Neural cell (in vitro differentiated cells): ENCODE measurements around the gene PNPLA5. TPM values are rescaled to one million over a fixed set of nuclear protein-coding genes. Genes with fewer than 3 reads are reported as not detected.

Experiments
- H2AFZ ChIP-seq: fragments of 200-600, 300-800 bp; sonication (generic), shearing (Covaris generic); 2 replicates; pipeline ENCODE4 v1.6.0; 2014; ENCODE audit warnings: low read depth, mild to moderate bottlenecking, antibody characterized with exemption, low read length, moderate library complexity
- H3F3A ChIP-seq: fragments of 200-600 bp; shearing (Covaris generic); 2 replicates; pipeline ENCODE4 v1.6.1; 2016; ENCODE audit warnings: mild to moderate bottlenecking, moderate library complexity, mixed read lengths, antibody characterized with exemption, low read length; ENCODE audit not compliant: insufficient read depth, poor library complexity, severe bottlenecking
- H3K27ac ChIP-seq: fragments of 200-600, 300-800 bp; sonication (generic), shearing (Covaris generic); 2 replicates; pipeline ENCODE4 v1.5.1; 2014; ENCODE audit warnings: mild to moderate bottlenecking, low read length, moderate library complexity
- H3K27me3 ChIP-seq: fragments of 300-800, 200-600 bp; sonication (generic), shearing (Covaris generic); 2 replicates; pipeline ENCODE4 v1.6.0; 2014; ENCODE audit warnings: mild to moderate bottlenecking, low read depth, low read length, moderate library complexity; ENCODE audit not compliant: insufficient read depth
- H3K36me3 ChIP-seq: fragments of 300-800, 200-600 bp; sonication (generic), shearing (Covaris generic); 2 replicates; pipeline ENCODE4 v1.5.1; 2014; ENCODE audit warnings: mild to moderate bottlenecking, antibody characterized with exemption, low read length, moderate library complexity; ENCODE audit not compliant: insufficient read depth
- H3K4me2 ChIP-seq: fragments of 300-800, 200-600 bp; sonication (generic), shearing (Covaris generic); 2 replicates; pipeline ENCODE4 v1.6.0; 2014; ENCODE audit warnings: mild to moderate bottlenecking, low read length
- H3K4me3 ChIP-seq: fragments of 300-800, 200-600 bp; sonication (generic), shearing (Covaris generic); 2 replicates; pipeline ENCODE4 v1.5.1; 2014; ENCODE audit warnings: mild to moderate bottlenecking, low read length, moderate library complexity
- H3K79me2 ChIP-seq: fragments of 200-600 bp; shearing (Covaris generic); replicated peaks from 2 replicates; pipeline ENCODE4 v1.6.0; 2014; ENCODE audit warnings: mild to moderate bottlenecking, low read length, moderate library complexity; ENCODE audit not compliant: insufficient read depth
- H3K9ac ChIP-seq: fragments of 300-800, 200-600 bp; sonication (generic), shearing (Covaris generic); 2 replicates; pipeline ENCODE4 v1.6.1; 2016; ENCODE audit warnings: mild to moderate bottlenecking, low read length, mixed read lengths
- H3K9me2 ChIP-seq: fragments of 200-600 bp; shearing (Covaris generic); 2 replicates; pipeline ENCODE4 v1.6.1; 2016; ENCODE audit warnings: mild to moderate bottlenecking, low read length, mixed read lengths; ENCODE audit not compliant: insufficient read depth
- H3K9me3 ChIP-seq: fragments of 200-600, 300-800 bp; sonication (generic), shearing (Covaris generic); 2 replicates; pipeline ENCODE4 v1.6.1; 2016; ENCODE audit warnings: mild to moderate bottlenecking, mixed run types, low read length, moderate library complexity, mixed read lengths
- H4K20me1 ChIP-seq: fragments of 200-600 bp; shearing (Covaris generic); 2 replicates; pipeline ENCODE4 v1.6.1; 2016; ENCODE audit warnings: mild to moderate bottlenecking, mixed run types; ENCODE audit not compliant: insufficient read depth
- EP300 ChIP-seq: fragments of 450-650 bp; conservative IDR thresholded peaks from 2 replicates; pipeline ENCODE4 v1.6.1; 2014; ENCODE audit warnings: antibody characterized with exemption, mild to moderate bottlenecking, moderate library complexity; ENCODE audit not compliant: poor library complexity, severe bottlenecking
- EZH2 ChIP-seq: fragments of 200-600, 300-800 bp; shearing (Covaris generic), sonication (generic); IDR thresholded peaks from 2 replicates; pipeline ENCODE4 v1.6.1; 2014; ENCODE audit warnings: antibody characterized with exemption, low read length, borderline replicate concordance, mild to moderate bottlenecking; ENCODE audit not compliant: insufficient read depth, poor library complexity, severe bottlenecking
- MXI1 ChIP-seq: fragments of 450-650 bp; conservative IDR thresholded peaks from 2 replicates; pipeline ENCODE4 v1.6.1; 2014; ENCODE audit warnings: antibody characterized with exemption, mild to moderate bottlenecking; ENCODE audit not compliant: poor library complexity, severe bottlenecking
- POLR2AphosphoS5 ChIP-seq: IDR thresholded peaks from 2 replicates; pipeline ENCODE4 v1.6.1; 2012
- RAD21 ChIP-seq: fragments of 450-650 bp; conservative IDR thresholded peaks from 2 replicates; pipeline ENCODE4 v1.6.1; 2014; ENCODE audit warnings: antibody characterized with exemption, mild to moderate bottlenecking, moderate library complexity
- SMC3 ChIP-seq: fragments of 450-650 bp; conservative IDR thresholded peaks from 2 replicates; pipeline ENCODE4 v1.6.1; 2014; ENCODE audit warnings: antibody characterized with exemption, mild to moderate bottlenecking, moderate library complexity; ENCODE audit not compliant: poor library complexity
- polyA plus RNA-seq: library from polyadenylated mRNA; depleted of rRNA; stranded (reverse); fragments of >200 nt; gene quantifications from 2 replicates; pipeline ENCODE4 v1.2.3, GENCODE V29; 2014
- TF ChIP-seq, protein P1 (sequence below): IDR thresholded peaks from 2 replicates; pipeline ENCODE4 v1.6.1; 2012; ENCODE audit warnings: borderline replicate concordance
- TF ChIP-seq, protein P2 (sequence below): fragments of 450-650 bp; IDR thresholded peaks from 2 replicates; pipeline ENCODE4 v1.5.1; 2014; ENCODE audit warnings: antibody characterized with exemption, mild to moderate bottlenecking, moderate library complexity; ENCODE audit not compliant: poor library complexity, severe bottlenecking

Gene PNPLA5
- polyA plus RNA-seq, 1 donor from 2014 or later = not detected

DNA sequence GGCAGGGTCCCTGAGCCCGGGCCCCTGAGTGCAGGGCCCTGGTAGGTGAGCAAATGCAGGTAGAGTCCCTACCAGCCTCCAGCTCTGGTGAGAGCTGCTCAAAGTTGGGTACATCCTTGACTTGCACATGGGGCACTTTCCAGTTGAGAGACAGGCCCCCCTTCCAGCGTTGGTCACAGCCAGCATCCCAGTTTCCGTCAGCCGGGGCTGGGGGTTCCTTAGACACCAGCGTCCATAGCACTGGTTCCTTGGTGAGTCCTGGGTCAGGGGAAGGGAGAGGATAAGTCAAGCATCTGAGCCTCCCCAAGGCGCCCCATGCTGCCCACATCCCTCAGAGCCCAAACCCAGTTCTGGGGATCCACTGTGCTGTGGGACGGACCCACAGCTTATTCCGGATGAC, 5.6 kb downstream of the PNPLA5 start:
- Histone ChIP-seq H3K4me3 (no peak overlapping the region), H3K27ac (no peak overlapping the region), H3K9ac (no peak overlapping the region), H2AFZ (no peak overlapping the region), H3K79me2 (no peaks in the 10 kb centered on the region), H4K20me1 (no peaks in the 10 kb centered on the region), H3F3A (no peaks in the 10 kb centered on the region), H3K27me3 (peaks cover 24% of the 10 kb centered on the region), H3K9me2 (no peaks in the 10 kb centered on the region), H3K4me2 (no peak overlapping the region), H3K36me3 (no peaks in the 10 kb centered on the region), H3K9me3 (no peaks in the 10 kb centered on the region)
- TF ChIP-seq POLR2AphosphoS5 = no peak
- TF ChIP-seq, protein P1, sequence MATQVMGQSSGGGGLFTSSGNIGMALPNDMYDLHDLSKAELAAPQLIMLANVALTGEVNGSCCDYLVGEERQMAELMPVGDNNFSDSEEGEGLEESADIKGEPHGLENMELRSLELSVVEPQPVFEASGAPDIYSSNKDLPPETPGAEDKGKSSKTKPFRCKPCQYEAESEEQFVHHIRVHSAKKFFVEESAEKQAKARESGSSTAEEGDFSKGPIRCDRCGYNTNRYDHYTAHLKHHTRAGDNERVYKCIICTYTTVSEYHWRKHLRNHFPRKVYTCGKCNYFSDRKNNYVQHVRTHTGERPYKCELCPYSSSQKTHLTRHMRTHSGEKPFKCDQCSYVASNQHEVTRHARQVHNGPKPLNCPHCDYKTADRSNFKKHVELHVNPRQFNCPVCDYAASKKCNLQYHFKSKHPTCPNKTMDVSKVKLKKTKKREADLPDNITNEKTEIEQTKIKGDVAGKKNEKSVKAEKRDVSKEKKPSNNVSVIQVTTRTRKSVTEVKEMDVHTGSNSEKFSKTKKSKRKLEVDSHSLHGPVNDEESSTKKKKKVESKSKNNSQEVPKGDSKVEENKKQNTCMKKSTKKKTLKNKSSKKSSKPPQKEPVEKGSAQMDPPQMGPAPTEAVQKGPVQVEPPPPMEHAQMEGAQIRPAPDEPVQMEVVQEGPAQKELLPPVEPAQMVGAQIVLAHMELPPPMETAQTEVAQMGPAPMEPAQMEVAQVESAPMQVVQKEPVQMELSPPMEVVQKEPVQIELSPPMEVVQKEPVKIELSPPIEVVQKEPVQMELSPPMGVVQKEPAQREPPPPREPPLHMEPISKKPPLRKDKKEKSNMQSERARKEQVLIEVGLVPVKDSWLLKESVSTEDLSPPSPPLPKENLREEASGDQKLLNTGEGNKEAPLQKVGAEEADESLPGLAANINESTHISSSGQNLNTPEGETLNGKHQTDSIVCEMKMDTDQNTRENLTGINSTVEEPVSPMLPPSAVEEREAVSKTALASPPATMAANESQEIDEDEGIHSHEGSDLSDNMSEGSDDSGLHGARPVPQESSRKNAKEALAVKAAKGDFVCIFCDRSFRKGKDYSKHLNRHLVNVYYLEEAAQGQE = no peak

DNA sequence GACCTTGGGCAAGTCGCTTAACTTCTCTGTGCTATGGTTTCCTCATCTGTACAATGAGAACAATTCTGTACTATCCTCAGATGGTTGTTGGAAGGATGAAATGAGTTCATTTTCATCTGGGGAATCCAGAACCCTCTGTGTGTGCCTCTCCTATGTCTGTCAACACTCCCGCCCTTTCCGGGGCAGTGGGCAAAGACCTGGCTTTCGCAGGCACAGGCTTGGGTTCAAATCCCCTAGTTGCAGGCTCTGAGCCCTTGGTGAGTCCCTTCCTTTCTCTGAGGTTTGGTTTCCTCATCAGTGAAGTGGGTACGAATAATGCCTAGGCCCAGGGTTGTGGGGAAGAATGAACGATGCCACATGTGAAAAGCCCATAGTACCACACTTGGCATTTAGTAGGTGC, 6.0 kb downstream of the PNPLA5 start:
- no peak overlapping the region for H3K27ac ChIP-seq
- H2AFZ ChIP-seq = no peak overlapping the region
- H3K9me2 ChIP-seq = no peaks in the 10 kb centered on the region
- no peaks in the 10 kb centered on the region for H3K36me3 ChIP-seq
- H3K79me2 ChIP-seq = no peaks in the 10 kb centered on the region
- no peak overlapping the region for H3K9ac ChIP-seq
- no peak overlapping the region for H3K4me3 ChIP-seq
- no peaks in the 10 kb centered on the region for H3K9me3 ChIP-seq
- H3F3A ChIP-seq = no peaks in the 10 kb centered on the region
- no peak for TF ChIP-seq POLR2AphosphoS5
- no peak for TF ChIP-seq RAD21
- no peak for TF ChIP-seq EZH2
- TF ChIP-seq, protein P2, sequence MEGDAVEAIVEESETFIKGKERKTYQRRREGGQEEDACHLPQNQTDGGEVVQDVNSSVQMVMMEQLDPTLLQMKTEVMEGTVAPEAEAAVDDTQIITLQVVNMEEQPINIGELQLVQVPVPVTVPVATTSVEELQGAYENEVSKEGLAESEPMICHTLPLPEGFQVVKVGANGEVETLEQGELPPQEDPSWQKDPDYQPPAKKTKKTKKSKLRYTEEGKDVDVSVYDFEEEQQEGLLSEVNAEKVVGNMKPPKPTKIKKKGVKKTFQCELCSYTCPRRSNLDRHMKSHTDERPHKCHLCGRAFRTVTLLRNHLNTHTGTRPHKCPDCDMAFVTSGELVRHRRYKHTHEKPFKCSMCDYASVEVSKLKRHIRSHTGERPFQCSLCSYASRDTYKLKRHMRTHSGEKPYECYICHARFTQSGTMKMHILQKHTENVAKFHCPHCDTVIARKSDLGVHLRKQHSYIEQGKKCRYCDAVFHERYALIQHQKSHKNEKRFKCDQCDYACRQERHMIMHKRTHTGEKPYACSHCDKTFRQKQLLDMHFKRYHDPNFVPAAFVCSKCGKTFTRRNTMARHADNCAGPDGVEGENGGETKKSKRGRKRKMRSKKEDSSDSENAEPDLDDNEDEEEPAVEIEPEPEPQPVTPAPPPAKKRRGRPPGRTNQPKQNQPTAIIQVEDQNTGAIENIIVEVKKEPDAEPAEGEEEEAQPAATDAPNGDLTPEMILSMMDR = no peak
- no peak for TF ChIP-seq EP300
- H3K4me2 ChIP-seq = no peak overlapping the region
- no peaks in the 10 kb centered on the region for H4K20me1 ChIP-seq
- H3K27me3 ChIP-seq = peaks cover 20% of the 10 kb centered on the region

DNA sequence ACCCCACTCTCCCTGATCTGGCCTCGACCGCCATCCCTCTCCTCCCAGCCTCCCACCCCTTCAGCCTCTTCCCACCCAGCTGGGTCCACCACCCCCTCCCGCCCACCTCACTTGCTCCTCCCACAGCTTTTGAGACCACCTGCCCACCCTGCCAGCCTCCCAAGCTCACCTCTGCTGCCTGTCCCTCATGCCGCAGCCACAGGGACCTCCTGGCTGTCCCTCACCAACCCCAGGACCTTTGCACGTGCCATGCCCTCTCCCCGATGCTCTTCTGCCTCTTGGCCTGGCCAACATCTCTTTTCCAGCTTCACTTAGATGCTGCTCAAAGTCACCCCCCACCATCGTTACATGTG, 6.5 kb downstream of the PNPLA5 start:
- H3F3A ChIP-seq = no peaks in the 10 kb centered on the region
- H2AFZ ChIP-seq = no peak overlapping the region
- no peak for TF ChIP-seq EZH2
- no peak for TF ChIP-seq POLR2AphosphoS5
- TF ChIP-seq, protein P1 = no peak
- no peak for TF ChIP-seq SMC3
- TF ChIP-seq RAD21 = no peak
- no peak for TF ChIP-seq MXI1
- TF ChIP-seq, protein P2 = no peak
- no peak for TF ChIP-seq EP300
- H3K9me2 ChIP-seq = no peaks in the 10 kb centered on the region
- no peaks in the 10 kb centered on the region for H4K20me1 ChIP-seq
- H3K9ac ChIP-seq = no peak overlapping the region
- no peaks in the 10 kb centered on the region for H3K9me3 ChIP-seq
- H3K79me2 ChIP-seq = no peaks in the 10 kb centered on the region
- H3K4me2 ChIP-seq = no peak overlapping the region
- H3K27me3 ChIP-seq = peaks cover 15% of the 10 kb centered on the region
- H3K36me3 ChIP-seq = no peaks in the 10 kb centered on the region
- H3K27ac ChIP-seq = no peak overlapping the region
- no peak overlapping the region for H3K4me3 ChIP-seq
